Skeletal muscle satellite cell (primary cell): ENCODE results near the gene MAP3K5.

ENCODE experiments used
- H3K27me3 ChIP-seq: 2 replicates; pipeline ENCODE4 v1.7.0; 2013; ENCODE audit warnings: low read length; ENCODE audit not compliant: control insufficient read depth, insufficient read depth
- H3K36me3 ChIP-seq: 2 replicates; pipeline ENCODE4 v1.7.0; 2013; ENCODE audit warnings: mild to moderate bottlenecking, control low read depth, low read length; ENCODE audit not compliant: insufficient read depth
- H3K4me1 ChIP-seq: 2 replicates; pipeline ENCODE4 v1.7.0; 2013; ENCODE audit warnings: low read length; ENCODE audit not compliant: control insufficient read depth, insufficient read depth
- H3K4me2 ChIP-seq: 2 replicates; pipeline ENCODE4 v1.7.0; 2013; ENCODE audit warnings: mild to moderate bottlenecking, low read length
- H3K4me3 ChIP-seq: 2 replicates; pipeline ENCODE4 v1.7.0; 2013; ENCODE audit warnings: low read length
- H3K9ac ChIP-seq: 2 replicates; pipeline ENCODE4 v1.7.0; 2013; ENCODE audit warnings: mild to moderate bottlenecking, low read depth, low read length, moderate library complexity
- H3K9me3 ChIP-seq: replicated peaks from 2 replicates; pipeline ENCODE4 v1.7.0; 2013; ENCODE audit warnings: mild to moderate bottlenecking, control low read depth, low read length

Gene MAP3K5

DNA sequence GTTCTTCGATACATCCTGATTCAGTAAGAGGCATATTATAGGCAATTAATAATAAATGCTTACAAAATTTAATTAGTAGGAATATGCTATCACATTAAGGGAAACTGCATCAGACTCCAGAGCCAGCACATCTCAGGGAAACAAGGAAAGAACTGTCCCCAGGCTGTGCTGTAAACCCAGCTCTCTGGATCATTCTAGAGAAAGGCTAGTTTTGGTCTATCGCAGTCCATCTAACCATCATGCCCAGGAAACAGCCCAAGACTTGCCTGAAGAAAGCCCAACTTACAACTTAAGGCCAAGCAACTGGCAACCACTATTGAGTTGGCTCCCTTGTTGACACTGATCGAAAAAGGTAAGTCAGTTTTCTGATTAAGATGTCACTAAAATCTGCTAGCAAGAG is 11.3 kb downstream of the MAP3K5 start:
- H3K27me3 ChIP-seq: no peaks in the 10 kb centered on the region
- H3K9ac ChIP-seq: no peak overlapping the region
- H3K9me3 ChIP-seq: no peaks in the 10 kb centered on the region
- H3K36me3 ChIP-seq: no peaks in the 10 kb centered on the region
- H3K4me2 ChIP-seq: no peak overlapping the region
- no peak overlapping the region for H3K4me3 ChIP-seq
- H3K4me1 ChIP-seq: peaks cover 43% of the 10 kb centered on the region

DNA sequence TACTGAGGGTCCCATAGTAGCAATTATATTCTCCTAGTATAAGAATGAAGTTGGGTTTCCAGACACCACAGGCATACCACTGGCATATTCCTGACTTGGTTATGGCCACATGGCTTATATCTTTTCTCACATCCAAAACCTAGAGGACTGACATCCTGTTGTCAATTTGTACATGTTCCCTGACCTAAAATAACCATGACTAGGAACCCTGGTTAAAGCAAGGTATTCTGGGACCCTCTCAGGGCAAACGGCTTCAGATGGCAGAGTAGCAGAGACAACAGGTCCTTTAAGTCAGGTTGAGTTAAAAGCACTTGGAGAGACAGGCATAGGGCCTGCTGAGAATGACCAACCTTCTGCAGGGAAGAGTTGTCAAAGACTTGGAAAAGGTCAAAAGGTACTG is 12.6 kb downstream of the MAP3K5 start:
- Histone ChIP-seq H3K36me3 (no peaks in the 10 kb centered on the region), H3K4me3 (no peak overlapping the region), H3K9ac (no peak overlapping the region), H3K4me2 (no peak overlapping the region), H3K4me1 (peaks cover 42% of the 10 kb centered on the region), H3K9me3 (no peaks in the 10 kb centered on the region), H3K27me3 (no peaks in the 10 kb centered on the region)

DNA sequence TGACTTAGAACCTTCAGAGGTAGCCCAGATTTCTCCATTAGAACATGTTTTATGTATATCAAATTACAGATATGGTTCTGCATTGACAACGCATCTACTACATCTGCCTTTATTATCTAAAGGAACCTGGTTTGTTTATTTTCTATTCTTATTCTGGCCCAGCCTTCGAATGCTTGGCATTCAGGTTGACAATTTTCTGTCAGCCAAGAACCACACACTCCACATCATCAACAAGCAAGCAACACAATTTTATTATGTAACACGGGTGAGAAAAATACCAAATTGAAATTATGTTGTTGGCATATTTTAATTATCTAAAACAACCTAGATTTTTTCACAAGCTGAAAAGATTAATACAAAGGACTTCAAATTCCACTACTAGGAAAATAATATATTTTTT is 14.6 kb downstream of the MAP3K5 start:
- H3K9me3 ChIP-seq: no peaks in the 10 kb centered on the region
- peaks cover 28% of the 10 kb centered on the region for H3K4me1 ChIP-seq
- no peaks in the 10 kb centered on the region for H3K36me3 ChIP-seq
- H3K27me3 ChIP-seq: no peaks in the 10 kb centered on the region
- no peak overlapping the region for H3K4me3 ChIP-seq
- H3K9ac ChIP-seq: no peak overlapping the region
- no peak overlapping the region for H3K4me2 ChIP-seq

DNA sequence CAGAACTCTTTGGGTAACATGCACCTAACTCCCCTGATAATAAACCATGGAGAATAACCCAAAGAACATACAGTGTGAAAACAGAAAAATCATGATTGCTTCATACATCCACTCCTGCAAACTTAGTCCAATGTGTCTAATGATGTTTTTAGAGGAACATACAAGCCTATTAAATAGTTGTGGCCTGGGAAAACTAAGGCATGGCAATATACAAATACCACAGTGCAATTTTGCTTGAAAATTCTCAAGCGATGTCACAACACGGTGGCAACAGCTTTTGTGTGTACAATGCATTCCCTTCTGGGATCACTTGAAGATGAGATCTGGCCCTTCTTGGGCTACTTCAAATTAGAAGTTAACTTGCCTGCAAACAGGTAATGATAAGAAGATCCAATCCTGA is 16.7 kb downstream of the MAP3K5 start:
- Histone ChIP-seq H3K4me2 (no peak overlapping the region), H3K4me3 (no peak overlapping the region), H3K4me1 (peaks cover 23% of the 10 kb centered on the region), H3K9me3 (no peaks in the 10 kb centered on the region), H3K27me3 (no peaks in the 10 kb centered on the region), H3K9ac (no peak overlapping the region), H3K36me3 (no peaks in the 10 kb centered on the region)

DNA sequence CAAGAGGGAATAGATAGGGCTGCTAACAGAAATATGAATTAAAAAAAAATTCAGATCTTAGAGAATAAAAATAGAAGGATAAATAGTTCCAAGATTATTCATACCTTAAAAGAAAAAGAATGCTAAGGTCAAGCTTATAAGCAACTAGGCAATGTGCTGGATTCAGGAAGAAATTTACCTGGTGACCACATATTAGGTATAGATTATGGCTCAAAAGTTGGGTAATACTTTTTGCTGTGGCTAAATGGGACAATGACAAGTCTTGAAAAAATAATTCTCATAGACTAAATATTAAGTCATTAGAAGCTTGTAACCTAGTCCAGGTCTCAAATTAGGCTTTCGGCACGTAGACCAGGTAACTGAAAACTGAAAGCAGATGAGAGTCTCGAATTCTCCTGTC is 17.2 kb downstream of the MAP3K5 start:
- H3K9ac ChIP-seq: no peak overlapping the region
- no peak overlapping the region for H3K4me3 ChIP-seq
- no peaks in the 10 kb centered on the region for H3K36me3 ChIP-seq
- no peaks in the 10 kb centered on the region for H3K27me3 ChIP-seq
- no peaks in the 10 kb centered on the region for H3K9me3 ChIP-seq
- peaks cover 23% of the 10 kb centered on the region for H3K4me1 ChIP-seq
- no peak overlapping the region for H3K4me2 ChIP-seq

DNA sequence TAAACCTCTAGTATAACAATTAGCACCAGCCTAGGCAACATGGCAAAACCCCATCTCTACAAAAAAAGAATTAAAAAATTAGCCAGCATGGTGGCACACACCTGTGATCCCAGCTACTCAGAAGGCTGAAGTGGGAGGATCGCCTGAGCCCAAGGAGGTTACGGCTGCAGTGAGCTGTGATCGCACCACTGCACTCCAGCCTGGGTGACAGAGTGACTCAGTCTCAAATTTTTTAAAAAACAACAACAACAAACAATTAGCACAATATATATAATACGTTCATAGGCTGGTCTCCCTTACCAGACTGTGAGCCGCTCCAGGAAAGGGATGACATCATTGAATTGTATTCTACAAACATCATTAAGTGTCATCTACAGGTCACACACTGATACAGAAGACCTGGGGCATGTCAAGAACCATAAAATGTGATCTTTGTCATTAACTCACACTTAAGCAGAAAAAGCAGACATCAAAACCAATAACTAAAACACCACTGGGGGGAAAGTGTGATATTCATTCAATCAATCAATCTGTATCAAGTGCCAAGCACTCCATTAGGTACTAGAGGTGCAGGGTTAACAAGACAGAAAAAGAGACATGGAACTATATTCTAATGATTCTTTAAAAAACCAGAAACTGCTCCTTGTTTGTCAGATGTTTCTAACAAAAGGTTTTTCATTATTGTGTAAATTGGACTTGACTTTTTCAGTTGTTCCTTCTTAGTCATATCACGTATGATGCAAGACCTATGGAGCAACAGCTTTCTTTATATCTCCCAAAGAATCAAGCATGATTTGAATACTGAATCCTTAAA is 17.8 kb downstream of the MAP3K5 start:
- Histone ChIP-seq H3K27me3 (no peaks in the 10 kb centered on the region), H3K9ac (no peak overlapping the region), H3K4me2 (peak overlapping the region; percentile 56), H3K9me3 (no peaks in the 10 kb centered on the region), H3K4me1 (peaks cover 23% of the 10 kb centered on the region), H3K36me3 (no peaks in the 10 kb centered on the region), H3K4me3 (peak overlapping the region; percentile 30)

DNA sequence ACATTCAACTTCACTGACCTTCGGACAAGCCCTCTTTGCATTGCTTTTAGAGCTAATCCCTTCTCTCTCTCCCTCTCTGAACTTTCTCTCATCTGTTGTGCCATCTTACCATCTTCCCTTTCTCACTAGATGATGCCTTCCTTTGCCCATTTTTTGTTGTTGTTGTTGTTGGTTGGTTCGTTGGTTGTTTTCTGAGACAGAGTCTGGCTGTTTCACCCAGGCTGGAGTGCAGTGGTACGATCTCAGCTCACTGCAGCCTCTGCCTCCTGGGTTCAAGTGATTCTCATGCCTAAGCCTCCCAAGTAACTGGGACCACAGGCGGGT is 18.8 kb downstream of the MAP3K5 start:
- H3K9ac ChIP-seq: no peak overlapping the region
- H3K4me3 ChIP-seq: no peak overlapping the region
- no peak overlapping the region for H3K4me2 ChIP-seq
- H3K9me3 ChIP-seq: no peaks in the 10 kb centered on the region
- no peaks in the 10 kb centered on the region for H3K27me3 ChIP-seq
- no peaks in the 10 kb centered on the region for H3K36me3 ChIP-seq
- peaks cover 23% of the 10 kb centered on the region for H3K4me1 ChIP-seq

DNA sequence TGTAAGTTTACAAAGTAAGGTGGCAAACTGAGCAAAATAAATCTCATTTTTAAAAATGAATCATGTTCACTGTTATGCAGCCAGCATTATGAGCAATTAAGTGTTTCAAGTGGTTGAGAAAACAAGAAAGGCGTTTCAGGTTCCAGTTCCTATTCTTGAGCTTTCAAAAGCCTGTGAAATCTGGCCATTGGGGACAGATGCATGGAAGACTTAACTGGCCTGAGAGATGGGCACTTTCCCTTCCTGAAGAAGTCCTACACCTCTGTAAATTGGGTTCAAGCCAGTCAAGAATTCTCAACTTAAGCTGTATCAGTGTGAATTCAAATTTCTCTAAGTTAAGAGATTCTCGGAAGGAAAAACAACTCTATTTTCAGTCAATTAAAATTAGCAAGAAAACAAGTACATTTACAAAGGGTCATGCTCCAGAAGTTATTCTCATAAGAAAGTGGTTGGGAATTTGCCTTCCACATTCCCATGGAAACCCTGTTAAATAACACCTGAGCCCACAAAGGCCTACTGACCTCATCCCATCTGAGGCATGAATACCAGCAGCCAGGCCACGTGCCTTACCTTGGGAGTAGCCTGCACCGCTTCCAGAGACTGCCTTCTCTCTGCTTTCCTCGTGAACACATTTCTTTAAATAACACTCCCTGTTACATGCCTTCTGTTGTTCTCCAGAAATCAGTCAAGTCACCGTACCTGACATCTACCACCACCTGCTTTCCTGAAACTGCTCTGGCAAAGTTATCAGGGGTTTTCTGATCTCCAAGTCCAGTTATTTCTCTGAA is 19.4 kb downstream of the MAP3K5 start:
- Histone ChIP-seq H3K9me3 (no peaks in the 10 kb centered on the region), H3K27me3 (no peaks in the 10 kb centered on the region), H3K36me3 (no peaks in the 10 kb centered on the region), H3K4me1 (peaks cover 23% of the 10 kb centered on the region), H3K4me3 (no peak overlapping the region), H3K4me2 (no peak overlapping the region), H3K9ac (no peak overlapping the region)

DNA sequence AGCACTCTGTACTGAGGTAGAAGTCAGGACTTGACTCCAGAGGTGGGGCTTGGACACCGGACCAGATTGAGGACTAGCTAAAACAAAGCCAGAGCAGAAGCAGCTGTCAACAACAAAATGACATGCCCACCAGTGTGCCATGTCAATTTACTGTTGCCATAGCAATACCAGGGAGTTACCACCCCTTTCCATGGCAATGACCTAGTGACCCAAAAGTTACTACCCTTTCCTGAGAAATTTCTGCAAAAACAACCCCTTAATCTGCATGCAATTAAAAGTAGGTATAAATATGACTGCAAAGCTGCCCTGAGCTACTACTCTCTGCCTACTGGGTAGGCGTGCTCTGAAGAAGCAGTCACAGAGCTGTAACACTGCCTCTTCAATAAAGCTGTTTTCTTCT is 21.0 kb downstream of the MAP3K5 start:
- Histone ChIP-seq H3K36me3 (no peaks in the 10 kb centered on the region), H3K9ac (no peak overlapping the region), H3K27me3 (no peaks in the 10 kb centered on the region), H3K9me3 (no peaks in the 10 kb centered on the region), H3K4me2 (no peak overlapping the region), H3K4me3 (no peak overlapping the region), H3K4me1 (peaks cover 23% of the 10 kb centered on the region)

DNA sequence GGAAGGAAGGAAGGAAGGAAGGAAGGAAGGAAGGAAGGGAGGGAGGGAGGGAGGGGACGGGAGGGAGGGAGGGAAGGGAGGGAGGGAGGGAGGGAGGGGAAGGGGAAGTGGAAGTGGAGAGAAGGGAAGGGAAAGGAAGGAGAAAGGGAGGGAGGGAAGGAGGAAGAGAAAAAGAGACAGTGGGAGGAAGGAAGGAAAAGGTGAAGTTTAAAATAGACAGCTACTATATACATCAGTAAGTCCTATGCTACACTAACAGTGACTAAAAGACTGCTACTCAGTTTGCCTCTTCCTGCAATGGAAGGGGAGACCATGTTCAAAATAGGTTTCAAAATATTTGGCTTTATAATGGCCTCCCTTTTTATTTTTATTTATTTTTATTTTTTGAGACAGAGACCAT is 22.5 kb downstream of the MAP3K5 start:
- Histone ChIP-seq H3K4me3 (no peak overlapping the region), H3K4me2 (no peak overlapping the region), H3K36me3 (no peaks in the 10 kb centered on the region), H3K27me3 (no peaks in the 10 kb centered on the region), H3K4me1 (peaks cover 12% of the 10 kb centered on the region), H3K9ac (no peak overlapping the region), H3K9me3 (no peaks in the 10 kb centered on the region)

DNA sequence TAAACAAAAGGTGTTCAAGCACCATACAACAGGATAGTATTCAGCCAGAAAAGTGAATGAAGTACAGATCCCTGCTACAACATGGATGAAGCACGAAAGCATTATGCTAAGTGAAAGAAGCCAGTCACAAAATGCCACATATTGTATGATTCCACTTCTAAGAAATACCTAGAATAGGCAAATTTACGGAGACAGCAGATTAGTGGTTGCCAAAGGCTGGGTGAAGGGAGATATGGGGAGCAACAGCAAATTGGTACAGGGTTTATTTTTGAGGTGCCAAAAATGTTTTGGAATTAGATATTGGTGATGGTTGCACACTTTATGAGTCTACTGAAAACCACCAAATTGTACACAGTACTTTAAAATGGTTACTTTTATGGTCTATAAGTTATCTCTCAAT is 23.2 kb downstream of the MAP3K5 start:
- H3K4me2 ChIP-seq: no peak overlapping the region
- no peaks in the 10 kb centered on the region for H3K9me3 ChIP-seq
- no peaks in the 10 kb centered on the region for H3K36me3 ChIP-seq
- peaks cover 5% of the 10 kb centered on the region for H3K4me1 ChIP-seq
- H3K27me3 ChIP-seq: no peaks in the 10 kb centered on the region
- H3K9ac ChIP-seq: no peak overlapping the region
- no peak overlapping the region for H3K4me3 ChIP-seq
